Amniotic stem cell (primary cell): ENCODE results near the gene ERI3.

ENCODE experiments used
- DNase-seq: peaks from one replicate; lab custom pipeline; 2025; lab: John Stamatoyannopoulos, UW

The ERI3 gene

GRCh38 chr1:44237721-44238457, 117.2 kb downstream of the ERI3 start:
- no peak for DNase-seq

DNA sequence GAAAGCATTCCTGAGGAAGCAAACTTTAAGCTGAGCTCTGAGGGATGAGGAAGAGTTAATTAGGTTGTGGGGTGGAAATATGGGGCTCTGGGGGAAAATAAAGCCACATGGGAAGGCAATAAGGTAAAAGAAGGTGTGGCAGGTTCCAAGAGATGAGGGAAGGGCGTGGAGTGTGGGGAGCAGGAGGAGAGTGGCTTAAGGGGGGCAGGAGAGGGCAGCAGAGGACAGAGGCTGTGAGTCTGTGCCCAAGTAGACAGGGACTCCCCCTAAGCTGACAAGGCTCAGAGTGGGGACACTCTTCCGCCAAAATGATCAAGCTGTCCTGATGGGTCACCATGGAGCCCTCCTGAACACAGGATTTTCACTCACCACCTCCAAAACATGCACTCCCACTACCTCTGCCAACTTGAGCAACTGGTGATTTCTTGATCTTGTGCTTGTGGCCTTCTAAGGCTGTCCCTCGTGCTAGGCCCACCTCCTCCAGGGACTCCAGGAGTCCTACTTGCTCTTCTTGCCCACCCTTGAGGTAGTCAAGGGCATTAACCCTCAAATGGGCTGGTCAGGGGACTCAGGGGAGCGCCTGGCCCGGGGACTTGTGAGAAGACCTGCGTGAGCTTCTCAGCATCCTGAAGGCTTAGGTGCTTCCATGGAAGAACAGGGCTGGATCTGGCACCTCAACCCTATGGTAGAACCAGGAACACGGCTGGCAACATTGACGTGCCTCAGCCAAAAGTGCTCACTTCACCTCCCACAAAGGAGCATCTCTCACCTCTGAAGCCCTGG, 118.4 kb downstream of the ERI3 start:
- no peak for DNase-seq

DNA sequence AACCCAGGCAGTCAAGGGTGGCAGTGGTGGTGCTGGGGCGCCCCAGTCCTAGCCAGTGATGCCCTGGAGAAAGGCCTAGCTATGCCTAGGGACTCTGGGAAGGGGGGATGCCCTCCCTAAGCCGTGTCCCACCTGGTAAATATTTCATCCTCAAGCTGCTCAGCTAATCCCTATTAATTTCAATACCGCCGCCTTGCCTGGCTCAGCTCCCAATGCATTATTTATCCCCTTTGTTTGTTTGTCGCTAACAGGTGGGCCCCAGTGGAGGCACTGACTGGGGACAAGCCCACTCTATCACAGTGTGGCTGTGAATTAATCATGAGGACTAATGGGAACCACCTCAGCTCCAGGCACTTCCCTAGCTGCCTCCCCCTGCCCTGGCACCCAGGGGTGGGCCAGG, 119.2 kb downstream of the ERI3 start:
- DNase-seq: no peak

- no peak for DNase-seq
Observed at GRCh38 chr1:44233593-44233992, 121.5 kb downstream of the ERI3 start.

DNA sequence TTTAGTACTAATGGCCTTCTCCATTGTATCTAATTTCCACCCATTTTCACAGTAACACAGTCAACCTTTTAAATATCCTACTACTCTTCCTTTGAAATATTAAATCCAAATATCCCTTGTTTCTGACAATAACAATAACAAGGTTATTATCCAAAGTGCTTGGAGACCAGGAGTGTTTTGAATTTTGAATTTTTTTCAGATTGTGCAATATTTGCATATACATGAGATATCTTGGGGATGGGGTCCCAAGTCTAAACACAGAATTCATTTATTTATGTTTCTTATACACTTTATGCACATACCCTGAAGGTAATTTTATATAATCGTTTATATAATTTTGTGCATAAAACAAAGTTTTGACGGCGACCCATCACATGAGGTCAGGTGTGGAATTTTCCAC, 124.3 kb downstream of the ERI3 start:
- no peak for DNase-seq

GRCh38 chr1:44229435-44230167, 125.5 kb downstream of the ERI3 start:
- no peak for DNase-seq

- no peak for DNase-seq
Observed at GRCh38 chr1:44228218-44228617, 126.8 kb downstream of the ERI3 start.

DNA sequence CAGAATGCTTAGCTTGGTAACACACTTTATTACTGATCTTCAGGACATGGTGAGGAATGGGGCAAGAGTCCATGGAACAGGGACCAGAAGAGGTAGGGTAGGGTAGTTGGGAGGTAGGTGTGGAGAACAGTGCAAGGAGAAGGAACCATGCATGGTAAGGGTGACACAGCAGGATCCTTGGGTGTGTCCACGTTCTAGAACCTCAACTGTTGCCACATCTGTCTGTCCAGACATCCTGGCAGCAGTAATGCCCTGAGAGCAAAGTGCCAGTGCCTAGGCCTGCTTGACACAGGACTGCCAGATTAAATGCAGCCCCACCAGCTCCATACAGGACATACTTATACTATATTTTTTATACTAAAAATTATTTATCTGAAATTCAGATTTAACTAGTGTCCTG, 127.8 kb downstream of the ERI3 start:
- DNase-seq: no peak

GRCh38 chr1:44225761-44226160, 129.3 kb downstream of the ERI3 start:
- no peak for DNase-seq

GRCh38 chr1:44223187-44223610, 131.9 kb downstream of the ERI3 start:
- no peak for DNase-seq

- no peak for DNase-seq
Observed at GRCh38 chr1:44222397-44223186, 132.5 kb downstream of the ERI3 start.

- DNase-seq: no peak
Observed at GRCh38 chr1:44221769-44222168, 133.3 kb downstream of the ERI3 start.

DNA sequence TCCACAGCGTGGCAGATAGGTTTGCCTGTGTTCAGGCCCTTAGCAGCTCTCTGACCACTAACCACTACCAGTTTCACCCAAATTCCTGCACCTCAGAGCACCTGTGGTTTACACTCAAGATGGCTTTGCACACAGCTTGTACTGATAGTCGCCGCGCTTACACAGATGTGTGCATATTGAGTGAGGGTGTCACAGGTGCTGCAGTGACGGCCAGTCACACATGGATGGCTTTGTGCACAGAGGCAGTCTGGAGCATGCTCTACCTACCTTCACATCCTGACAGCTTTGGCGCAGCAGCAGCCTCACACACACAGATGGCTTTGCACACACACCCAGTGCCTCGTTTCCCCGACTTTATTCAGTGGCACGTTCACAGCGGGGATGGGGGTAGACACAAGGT, 134.3 kb downstream of the ERI3 start:
- no peak for DNase-seq

GRCh38 chr1:44220001-44220751, 134.9 kb downstream of the ERI3 start:
- DNase-seq: no peak

DNA sequence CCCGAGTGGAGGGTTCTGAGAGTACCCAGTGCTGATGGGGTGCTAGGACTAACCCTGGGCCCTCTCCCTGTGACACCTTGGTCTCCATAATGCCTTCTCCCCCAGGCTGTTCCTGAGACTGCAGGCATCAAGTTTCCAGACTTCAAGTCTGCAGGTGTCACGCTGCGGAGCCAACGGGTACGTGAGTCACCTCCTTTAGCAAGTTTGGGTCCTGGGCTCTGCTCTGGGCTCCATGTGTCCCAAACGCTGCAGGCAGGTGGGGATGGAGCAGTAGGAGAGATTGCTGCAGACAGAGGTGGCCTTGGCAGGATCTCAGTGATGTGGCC, 135.8 kb downstream of the ERI3 start:
- no peak for DNase-seq

DNA sequence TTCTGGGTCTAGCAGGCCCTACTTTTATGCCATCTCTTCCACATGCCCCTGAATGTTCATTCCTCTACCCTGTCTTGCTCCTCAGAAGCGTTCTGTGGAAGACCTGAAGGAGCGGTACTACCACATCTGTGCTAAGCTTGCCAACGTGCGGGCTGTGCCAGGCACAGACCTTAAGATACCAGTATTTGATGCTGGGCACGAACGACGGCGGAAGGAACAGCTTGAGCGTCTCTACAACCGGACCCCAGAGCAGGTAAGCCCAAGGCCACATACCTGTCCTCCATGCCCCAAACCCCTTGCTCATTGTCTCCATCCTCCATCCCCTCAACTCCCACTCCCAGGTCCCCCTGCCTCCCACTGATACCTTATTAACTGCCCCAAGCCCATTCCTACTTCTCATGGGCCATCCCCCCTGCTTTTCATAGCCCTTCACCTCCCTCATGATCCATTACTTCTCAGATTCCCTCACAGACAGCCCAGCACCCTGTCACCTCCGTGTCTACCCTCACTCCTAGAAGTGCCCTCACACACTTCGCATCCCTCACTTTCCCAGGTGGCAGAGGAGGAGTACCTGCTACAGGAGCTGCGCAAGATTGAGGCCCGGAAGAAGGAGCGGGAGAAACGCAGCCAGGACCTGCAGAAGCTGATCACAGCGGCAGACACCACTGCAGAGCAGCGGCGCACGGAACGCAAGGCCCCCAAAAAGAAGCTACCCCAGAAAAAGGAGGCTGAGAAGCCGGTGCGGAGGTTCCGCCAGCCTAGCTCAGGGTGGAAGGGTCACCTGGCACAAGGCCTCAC, 136.4 kb downstream of the ERI3 start:
- DNase-seq: no peak

- peak; percentile 16 for DNase-seq
Observed at GRCh38 chr1:44217809-44218410, 137.1 kb downstream of the ERI3 start.

GRCh38 chr1:44213222-44214112, 141.6 kb downstream of the ERI3 start, which contains the start of gene DMAP1:
TSS of gene DMAP1 (plus strand) at chr1:44213471. CDS start at chr1:44213754, 283 bp downstream.
- peak; percentile 48 for DNase-seq
